Measurements from ENCODE around the gene FOXP3.

FOXP3 gene

GRCh38 chrX:49272421-49272820 is 7.9 kb upstream of the FOXP3 start:
- DNase-seq, result no peak

- DNase-seq, result no peak
Measured at GRCh38 chrX:49271341-49271740, 6.8 kb upstream of the FOXP3 start.

DNA sequence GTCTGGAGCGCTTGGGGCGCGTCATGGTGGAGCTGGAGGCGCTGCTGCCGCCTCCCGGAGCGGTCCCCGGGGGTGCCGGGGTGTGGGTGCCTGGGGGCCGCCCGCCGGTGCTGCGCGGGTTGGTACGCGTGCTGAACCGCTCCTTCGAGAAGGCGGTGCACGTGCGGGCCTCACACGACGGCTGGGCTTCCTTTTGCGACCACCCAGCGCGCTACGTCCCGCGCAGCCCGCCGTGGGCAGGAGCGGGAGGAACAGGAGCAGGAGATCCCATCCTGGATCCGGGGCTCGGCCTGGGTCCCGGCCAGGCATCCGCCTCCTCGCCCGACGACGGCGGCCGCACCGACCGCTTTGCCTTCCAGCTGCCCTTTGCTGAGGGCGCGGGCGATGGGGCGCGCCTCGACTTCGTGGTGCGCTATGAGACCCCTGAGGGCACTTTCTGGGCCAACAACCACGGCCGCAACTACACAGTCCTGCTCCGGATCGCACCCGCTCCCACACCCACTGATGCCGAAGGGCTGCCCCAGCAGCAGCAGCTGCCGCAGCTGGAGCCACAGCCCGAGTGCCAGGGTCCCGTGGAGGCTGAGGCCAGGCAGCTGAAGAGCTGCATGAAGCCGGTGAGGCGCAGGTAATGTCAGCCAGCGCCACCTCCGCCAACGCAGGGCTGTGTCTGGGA is 5.9 kb upstream of the FOXP3 start:
- DNase-seq, result no peak

GRCh38 chrX:49269767-49270248 is 5.3 kb upstream of the FOXP3 start, which contains the start of gene PPP1R3F:
TSS of gene PPP1R3F (plus strand) at chrX:49269793. CDS start at chrX:49269870, 77 bp downstream.
- DNase-seq, result no peak

DNA sequence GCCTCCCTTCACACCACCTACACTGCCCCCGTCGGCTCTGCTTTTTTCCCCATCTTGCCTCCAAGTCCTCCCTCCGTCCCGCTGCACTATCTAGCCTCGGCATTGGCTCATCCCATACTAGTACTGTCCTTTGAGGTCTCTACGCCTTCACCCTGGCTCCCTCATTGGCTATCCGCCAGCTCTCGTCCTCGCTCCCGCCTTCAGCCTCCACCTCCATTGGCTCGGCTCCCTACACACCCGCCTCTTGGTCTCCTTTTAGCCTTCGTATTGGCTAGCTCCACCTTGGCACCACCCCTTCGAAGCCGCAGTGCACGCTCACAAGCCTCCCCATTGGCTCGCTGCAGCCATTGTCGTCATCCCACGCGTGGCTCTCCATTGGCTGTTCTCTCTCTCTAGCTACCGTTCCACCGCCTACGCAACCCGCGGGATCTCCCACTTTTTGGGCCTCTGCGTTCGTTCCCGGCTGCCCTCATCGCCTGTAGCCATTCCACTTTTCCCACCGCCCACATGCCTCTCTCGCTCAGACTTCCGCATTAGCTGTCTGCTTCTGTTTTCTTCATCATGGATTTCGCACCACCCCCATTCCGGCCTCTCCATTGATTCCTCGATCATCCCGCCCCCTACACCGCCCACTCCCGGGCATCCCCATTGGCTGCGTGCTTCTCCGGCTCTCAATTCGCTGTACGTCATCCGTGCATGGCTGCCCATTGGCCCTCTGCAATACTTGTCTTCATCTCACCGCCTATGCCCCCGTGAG is 4.7 kb upstream of the FOXP3 start:
- DNase-seq, result peak; percentile 88

- no peak for DNase-seq
Measured at GRCh38 chrX:49268702-49269009, 4.1 kb upstream of the FOXP3 start.

GRCh38 chrX:49266523-49267445 is 2.3 kb upstream of the FOXP3 start:
- DNase-seq, result no peak

DNA sequence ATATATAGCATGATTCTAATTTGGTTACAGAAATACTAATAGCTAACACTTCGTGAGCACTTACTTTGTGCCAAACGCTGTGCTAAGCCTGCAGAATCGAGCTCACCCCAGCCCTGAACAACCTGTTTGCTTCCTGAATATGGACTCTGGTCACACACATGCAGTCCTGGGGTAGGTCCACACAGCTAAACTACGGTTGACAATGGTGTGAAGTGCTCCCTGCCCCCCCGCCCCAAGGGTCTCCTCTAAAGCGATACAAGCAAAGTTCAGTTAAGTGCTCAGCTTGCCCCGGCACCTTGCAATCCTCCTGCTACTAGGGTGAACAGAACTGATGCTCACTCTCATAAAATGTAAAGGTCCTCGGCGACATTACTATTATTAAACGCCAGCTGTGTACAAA is 879 bp downstream of the FOXP3 start:
- DNase-seq, result no peak

GRCh38 chrX:49262603-49263002 is 1.9 kb downstream of the FOXP3 start:
- DNase-seq, result no peak

DNA sequence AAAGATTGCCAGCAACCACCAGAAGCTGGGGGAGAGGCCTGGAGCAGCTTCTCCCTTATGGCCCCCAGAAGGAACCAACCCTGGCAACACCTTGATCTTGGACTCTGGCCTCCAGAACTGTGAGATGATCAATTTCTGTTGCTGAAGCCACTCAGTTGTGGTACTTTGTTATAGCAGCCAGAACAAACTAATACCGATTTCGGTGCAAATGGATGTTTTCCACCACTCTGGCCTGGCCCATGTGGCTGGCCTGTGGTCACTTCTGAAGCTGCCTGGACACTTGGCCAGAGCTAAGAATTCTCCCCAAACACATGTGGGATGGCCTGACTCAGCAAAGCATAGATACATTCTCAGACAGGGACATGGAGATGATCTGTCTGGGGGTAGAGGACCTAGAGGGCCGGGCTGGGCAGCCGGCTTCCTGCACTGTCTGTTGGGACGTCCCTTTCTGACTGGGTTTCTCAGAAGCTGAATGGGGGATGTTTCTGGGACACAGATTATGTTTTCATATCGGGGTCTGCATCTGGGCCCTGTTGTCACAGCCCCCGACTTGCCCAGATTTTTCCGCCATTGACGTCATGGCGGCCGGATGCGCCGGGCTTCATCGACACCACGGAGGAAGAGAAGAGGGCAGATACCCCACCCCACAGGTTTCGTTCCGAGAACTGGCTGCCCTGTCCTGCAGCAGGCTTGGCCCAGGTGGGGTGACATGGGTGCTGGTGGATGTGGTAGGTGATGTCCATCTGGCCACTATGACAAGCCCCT is 4.1 kb downstream of the FOXP3 start:
- DNase-seq, result no peak

- no peak for DNase-seq
Measured at GRCh38 chrX:49258749-49259124, 5.8 kb downstream of the FOXP3 start.

- no peak for DNase-seq
Measured at GRCh38 chrX:49257846-49258748, 6.4 kb downstream of the FOXP3 start.

- DNase-seq, result no peak
Measured at GRCh38 chrX:49257074-49257790, 7.3 kb downstream of the FOXP3 start.

DNA sequence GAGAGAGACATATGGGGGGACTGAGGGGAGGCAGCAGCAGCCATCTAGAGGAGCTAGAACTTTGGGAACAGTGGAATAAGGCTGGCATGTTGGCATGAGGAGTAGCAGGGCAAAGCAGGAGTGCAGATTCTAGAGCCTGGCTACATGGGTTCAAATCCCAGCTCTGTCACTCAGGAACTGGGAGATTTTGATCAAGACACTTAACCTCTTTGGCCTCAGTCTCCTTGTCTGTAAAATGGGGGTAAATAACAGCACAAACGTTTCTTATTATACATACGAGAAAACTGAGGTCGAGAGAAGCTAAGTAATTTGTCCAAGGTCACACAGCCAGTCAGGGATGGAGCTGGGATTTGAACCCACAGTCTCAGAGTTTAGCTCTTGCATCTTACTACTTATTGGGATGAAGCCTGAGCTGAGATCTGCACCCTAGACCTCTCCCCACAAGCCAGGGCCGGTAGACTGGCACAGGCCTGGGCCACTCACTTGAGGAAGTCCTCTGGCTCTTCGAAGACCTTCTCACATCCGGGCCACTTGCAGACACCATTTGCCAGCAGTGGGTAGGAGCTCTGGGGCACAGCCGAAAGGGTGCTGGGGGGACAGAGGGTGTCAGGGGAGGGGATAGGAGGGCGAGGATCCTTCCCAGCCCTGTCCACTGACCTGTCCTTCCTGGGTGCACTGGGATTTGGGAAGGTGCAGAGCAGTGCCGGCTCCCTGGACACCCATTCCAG is 8.1 kb downstream of the FOXP3 start:
- DNase-seq, result no peak

DNA sequence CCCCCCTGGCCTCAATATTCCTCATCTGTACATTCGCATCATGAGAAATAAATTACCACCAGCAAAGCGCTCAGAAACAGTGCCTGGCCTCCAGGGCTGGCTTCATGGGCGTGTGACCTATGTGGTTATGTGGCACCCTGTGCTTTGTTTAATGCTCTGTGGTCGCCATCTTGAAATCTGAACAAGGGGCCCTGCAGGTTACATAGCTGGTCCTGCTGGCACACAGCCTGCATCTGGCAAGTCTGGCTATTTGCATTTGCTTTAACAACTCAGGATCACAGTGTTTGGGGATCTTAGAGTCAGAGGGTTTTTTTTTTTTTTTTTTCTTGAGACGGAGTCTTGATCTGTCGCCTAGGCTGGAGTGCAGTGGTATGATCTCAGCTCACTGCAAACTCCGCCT is 9.9 kb downstream of the FOXP3 start:
- DNase-seq, result no peak

DNA sequence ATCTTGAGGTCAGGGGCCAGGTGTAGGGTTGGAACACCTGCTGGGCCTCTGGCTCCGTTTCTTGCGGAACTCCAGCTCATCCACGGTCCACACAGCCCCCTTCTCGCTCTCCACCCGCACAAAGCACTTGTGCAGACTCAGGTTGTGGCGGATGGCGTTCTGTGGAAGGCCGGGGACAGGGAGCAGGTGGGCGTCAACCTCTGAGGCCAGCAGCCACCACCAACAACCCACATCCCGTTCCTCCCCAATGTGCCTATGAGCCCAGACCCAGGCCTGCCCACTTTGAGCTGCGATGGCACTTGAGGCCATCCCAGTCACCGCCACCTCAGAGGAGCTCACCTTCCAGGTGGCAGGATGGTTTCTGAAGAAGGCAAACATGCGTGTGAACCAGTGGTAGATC is 13.2 kb downstream of the FOXP3 start:
- DNase-seq, result no peak

GRCh38 chrX:49250578-49250977 is 13.9 kb downstream of the FOXP3 start:
- DNase-seq, result no peak

GRCh38 chrX:49250066-49250465 is 14.4 kb downstream of the FOXP3 start:
- no peak for DNase-seq

GRCh38 chrX:49249616-49250015 is 14.9 kb downstream of the FOXP3 start:
- no peak for DNase-seq

GRCh38 chrX:49249071-49249470 is 15.4 kb downstream of the FOXP3 start:
- DNase-seq, result no peak
